HG03064 (cell line): ENCODE data around the gene GDF3.
"Not testable (repeated sequence)": the region's sequence is repeated elsewhere in the genome, so short reads cannot be mapped to it uniquely, and the experiment has no call there.

ENCODE experiments used
- ATAC-seq: cut with Tn5 transposase; IDR thresholded peaks from one replicate; pipeline ENCODE4 v1.9.1; 2021; ENCODE audit warnings: low read depth; ENCODE audit not compliant: unreplicated experiment

The GDF3 gene

DNA sequence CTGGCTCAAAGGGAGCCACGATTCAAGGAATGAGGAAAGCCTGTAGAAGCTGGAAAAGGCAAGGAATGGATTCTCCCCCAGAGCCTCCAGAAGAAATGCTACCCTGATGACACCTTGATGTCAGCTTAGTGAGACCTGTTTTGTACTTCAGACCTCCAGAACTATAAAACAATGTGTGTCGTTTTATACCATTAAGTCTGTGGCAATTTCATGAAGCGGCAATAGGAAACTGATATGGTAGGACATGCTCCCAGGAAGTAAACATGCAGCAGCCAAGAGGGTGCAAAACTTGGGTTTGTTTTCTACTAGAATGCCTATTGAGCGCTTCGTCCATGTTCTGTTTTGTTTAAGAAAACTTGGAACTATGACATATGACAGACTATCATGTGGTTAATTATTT lies 27.4 kb downstream of the GDF3 start:
- no peak for ATAC-seq

DNA sequence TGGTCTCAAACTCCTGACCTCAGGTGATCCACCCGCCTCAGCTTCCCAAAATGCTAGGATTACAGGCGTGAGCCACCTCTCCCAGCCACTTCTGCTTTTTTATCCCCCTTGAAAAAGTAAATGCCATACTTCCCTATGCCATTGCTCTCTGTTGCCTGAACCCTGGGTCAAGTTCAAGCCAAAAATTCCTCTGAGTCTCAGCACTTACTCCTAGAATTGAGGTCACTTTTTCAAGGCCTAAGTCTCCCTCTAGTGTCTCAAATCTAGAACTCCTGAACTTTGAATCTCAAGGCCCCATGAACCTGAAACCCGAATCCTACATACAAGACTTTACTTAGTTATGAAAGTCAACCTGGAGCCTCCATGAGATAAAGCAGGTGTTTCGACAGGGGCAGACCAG lies 28.4 kb downstream of the GDF3 start:
- ATAC-seq: no peak

DNA sequence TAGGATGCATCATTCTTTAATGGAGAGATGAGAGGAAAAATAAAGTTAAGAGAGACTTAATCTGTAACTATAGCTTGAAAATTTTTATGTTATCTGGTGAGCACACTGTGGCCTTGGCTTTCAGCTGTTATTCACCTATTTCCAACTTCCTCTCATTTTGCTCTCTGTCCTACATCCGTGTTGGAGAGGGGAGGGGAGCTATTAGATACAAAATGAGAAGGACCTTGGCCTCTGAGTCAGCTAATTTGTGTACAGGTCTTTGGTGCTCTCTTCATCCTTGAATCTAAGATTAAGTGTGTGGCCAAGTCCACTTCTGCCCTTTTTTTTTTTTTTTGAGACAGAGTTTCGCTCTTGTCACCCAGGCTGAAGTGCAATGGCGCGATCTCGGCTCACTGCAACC lies 29.0 kb downstream of the GDF3 start:
- no peak for ATAC-seq

DNA sequence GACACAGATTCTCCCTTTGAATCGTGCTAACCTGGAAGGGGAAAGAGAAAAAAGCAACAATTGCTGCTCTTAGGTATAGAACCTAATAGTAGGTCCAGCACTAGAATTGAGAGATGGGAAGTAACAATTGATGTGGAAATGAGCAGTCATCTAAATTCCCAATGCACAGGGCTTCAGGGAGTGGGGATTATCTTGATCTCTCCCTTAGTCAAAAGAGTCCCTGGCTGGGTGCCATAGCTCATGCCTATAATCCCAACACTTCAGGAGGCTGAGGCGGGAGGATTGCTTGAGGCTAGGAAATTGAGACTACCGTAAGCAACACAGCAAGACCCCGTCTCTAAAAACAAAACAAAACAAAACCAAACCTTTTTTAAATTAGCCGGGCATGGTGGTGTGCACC lies 33.8 kb downstream of the GDF3 start:
- no peak for ATAC-seq

DNA sequence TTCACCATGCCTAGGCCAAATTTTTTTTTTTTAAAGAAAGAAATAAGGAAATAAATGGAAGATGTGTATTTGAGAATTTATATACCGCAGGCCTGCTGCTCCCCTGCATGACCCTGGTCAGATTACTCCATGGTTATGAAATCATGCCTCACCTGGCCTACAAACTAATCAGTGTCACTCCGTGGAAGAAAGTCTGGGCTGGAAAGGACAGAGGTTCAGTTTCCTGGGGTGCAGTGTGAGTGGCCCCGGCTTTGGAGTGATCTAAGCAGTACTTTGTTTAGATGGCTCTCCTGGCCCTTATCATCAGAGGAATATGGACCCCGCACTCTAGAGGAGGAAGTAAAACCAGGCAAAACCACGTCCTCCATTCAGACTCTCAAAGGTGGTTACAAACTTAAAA lies 39.5 kb downstream of the GDF3 start:
- ATAC-seq: no peak

DNA sequence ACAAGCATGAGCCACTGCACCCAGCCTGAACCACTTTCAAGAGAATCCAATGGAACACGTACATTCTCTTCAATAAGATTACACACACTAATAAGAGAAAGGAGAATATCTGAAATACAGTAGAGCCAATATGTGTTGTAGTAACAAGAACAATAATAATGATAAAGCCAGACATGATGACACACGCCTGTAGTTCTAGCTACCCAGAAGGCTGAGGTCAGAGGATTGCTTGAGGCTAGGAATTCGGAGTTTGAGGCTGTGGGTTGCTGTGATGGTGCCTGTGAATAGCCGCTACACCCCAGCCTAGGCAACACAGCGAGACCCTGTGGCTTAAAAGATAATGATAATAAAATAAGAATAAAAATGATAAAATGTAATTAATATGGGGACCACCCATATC lies 45.5 kb downstream of the GDF3 start:
- no peak for ATAC-seq

DNA sequence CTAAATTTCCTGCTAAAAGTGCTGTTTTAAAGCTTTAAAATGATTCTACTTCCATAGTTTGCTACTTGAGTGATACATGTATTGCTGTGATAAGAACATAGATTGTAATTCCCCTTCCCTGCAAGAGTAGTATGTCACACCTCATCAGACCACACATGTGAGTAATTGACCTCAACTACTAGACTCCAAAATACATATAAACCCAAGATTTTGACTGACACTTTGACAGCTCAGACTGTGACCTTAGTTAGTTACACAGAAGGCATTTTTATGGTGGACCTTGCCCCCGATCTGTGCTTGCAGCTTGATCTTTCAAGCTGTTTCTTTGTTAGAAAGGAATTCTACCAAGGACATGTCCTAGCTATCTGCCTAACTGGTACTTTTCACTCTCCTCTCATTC lies 48.5 kb downstream of the GDF3 start:
- ATAC-seq: no peak

DNA sequence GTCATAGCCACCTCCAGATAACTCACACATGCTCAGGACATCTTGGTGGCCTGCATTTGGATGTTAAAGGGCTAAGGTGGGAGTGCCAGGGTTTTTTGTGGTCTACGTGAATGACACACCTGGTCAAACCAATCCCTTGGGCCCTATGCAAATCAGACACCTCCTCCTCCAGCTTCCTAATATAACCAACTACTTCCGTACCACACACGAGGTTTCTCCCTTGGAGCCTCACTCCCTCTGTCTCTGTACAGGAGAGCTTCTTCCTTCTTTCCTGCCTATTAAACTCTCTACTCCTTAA lies 49.4 kb downstream of the GDF3 start:
- no peak for ATAC-seq

DNA sequence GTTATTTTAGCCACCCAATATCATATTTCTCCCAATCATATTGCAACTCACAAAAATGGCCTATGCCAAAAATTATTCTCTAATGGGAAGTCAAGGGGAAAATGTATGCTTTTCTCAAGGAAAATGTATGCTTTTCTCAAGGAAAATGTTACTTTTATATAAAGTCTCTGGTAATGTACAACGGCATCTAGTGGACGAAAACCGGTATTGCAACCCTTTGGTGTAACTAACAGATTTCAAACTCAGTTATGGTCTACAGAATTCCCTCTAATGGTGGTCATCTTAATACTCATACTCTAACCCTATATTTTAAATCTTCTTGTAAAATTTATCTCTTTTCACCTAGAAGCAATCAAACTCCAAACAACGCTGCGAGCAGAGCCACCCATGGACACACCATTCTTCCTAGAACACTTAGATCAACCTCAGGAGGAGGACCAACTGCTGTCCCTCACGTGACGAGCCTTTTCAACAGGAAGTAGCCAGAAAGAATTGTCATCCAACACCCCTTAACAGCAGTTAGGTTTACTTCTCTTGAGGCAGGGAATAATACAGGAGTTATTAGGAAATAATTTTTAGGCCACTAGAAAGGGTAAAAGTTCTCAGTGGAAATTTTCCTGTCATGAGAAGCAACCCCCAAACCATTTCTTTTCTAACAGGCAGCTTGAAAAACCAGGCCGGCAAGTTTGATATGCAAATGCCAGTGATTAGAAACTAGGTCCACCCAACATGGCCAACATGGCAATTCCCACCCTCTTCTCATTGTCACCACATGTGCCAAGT lies 50.0 kb downstream of the GDF3 start:
- no peak for ATAC-seq

DNA sequence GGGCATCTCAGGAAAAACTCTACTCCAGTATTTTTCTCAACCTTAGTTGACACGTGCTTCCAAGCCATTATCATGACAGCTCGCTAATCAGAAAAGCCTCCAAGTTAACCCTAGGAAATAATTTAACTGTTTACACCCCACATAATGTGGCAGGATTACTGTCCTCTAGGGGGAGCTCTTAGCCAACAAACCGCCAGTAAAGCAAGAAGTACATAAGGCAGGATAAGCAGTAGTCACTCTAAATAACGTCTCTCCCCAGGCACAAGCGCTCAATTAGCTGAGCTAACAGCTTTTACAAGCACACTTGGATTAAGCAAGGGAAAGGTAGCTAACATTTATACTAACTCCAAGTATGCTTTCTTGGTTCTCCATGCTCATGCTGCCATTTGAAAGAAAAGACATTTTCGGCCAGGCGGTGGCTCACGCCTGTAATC lies 52.7 kb downstream of the GDF3 start:
- no peak for ATAC-seq

DNA sequence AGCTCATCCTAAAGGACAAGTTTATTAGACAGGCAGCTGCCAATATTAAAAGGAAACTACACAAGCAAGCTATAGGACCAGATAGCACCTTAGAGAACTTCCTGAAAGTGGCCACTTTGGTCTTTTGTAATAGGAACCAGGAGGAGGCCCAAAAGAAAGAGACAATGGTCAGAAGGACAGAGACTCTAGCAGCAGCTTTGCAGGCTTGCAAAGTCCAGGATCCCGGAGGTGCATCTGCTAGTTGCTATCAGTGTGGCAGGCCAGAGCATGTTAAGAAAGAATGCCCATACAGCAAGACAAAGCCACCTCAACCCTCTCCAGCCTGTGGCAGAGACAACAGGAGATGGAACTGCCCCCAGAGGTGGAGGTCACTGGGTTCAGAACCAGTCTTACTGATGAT lies 53.3 kb downstream of the GDF3 start:
- no peak for ATAC-seq

DNA sequence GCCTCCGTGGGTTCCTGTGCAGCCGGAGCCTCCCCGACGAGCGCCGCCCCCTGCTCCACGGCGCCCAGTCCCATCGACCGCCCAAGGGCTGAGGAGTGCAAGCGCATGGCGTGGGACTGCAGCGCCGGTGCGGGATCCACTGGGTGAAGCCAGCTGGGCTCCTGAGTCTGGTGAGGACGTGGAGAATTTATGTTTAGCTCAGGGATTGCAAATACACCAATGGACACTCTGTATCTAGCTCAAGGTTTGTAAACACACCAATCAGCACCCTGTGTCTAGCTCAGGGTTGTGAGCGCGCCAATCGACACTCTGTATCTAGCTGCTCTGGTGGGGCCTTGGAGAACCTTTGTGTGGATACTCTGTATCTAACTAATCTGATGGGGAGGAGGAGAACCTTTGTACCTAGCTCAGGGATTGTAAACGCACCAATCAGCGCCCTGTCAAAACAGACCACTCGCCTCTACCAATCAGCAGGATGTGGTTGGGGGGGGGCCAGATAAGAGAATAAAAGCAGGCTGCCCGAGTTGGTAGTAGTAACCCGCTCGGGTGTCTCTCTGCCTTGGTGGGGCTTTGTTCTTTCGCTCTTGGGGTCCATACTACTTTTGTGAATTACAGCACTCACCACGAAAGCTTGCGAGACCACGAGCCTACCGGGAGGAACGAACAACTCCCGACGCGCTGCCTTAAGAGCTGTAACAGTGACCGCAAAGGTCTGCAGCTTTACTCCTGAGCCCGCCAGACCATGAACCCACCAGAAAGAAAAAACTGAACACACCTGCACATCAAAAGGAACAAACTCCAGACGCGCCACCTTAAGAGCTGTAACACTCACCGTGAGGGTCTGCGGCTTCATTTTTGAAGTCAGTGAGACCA lies 55.2 kb downstream of the GDF3 start:
- not testable (repeated sequence) for ATAC-seq
